HL-60 (cell line): Measurements from ENCODE around the gene CPNE4.

Experiments used
- POLR2AphosphoS5 ChIP-seq: IDR thresholded peaks from 2 replicates; pipeline ENCODE4 v1.6.1; 2012; ENCODE audit warnings: low read depth
- TF ChIP-seq, protein P1 (sequence below): IDR thresholded peaks from one replicate; pipeline ENCODE4 v1.5.1; 2011; ENCODE audit warnings: low read length, control low read depth, inconsistent platforms; ENCODE audit not compliant: insufficient read depth
- TF ChIP-seq, protein P2 (sequence below): IDR thresholded peaks from 2 replicates; pipeline ENCODE4 v1.6.1; 2012; ENCODE audit warnings: low read depth; ENCODE audit not compliant: insufficient replicate concordance

- TF ChIP-seq, protein P1, sequence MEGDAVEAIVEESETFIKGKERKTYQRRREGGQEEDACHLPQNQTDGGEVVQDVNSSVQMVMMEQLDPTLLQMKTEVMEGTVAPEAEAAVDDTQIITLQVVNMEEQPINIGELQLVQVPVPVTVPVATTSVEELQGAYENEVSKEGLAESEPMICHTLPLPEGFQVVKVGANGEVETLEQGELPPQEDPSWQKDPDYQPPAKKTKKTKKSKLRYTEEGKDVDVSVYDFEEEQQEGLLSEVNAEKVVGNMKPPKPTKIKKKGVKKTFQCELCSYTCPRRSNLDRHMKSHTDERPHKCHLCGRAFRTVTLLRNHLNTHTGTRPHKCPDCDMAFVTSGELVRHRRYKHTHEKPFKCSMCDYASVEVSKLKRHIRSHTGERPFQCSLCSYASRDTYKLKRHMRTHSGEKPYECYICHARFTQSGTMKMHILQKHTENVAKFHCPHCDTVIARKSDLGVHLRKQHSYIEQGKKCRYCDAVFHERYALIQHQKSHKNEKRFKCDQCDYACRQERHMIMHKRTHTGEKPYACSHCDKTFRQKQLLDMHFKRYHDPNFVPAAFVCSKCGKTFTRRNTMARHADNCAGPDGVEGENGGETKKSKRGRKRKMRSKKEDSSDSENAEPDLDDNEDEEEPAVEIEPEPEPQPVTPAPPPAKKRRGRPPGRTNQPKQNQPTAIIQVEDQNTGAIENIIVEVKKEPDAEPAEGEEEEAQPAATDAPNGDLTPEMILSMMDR = no peak
- TF ChIP-seq, protein P2, sequence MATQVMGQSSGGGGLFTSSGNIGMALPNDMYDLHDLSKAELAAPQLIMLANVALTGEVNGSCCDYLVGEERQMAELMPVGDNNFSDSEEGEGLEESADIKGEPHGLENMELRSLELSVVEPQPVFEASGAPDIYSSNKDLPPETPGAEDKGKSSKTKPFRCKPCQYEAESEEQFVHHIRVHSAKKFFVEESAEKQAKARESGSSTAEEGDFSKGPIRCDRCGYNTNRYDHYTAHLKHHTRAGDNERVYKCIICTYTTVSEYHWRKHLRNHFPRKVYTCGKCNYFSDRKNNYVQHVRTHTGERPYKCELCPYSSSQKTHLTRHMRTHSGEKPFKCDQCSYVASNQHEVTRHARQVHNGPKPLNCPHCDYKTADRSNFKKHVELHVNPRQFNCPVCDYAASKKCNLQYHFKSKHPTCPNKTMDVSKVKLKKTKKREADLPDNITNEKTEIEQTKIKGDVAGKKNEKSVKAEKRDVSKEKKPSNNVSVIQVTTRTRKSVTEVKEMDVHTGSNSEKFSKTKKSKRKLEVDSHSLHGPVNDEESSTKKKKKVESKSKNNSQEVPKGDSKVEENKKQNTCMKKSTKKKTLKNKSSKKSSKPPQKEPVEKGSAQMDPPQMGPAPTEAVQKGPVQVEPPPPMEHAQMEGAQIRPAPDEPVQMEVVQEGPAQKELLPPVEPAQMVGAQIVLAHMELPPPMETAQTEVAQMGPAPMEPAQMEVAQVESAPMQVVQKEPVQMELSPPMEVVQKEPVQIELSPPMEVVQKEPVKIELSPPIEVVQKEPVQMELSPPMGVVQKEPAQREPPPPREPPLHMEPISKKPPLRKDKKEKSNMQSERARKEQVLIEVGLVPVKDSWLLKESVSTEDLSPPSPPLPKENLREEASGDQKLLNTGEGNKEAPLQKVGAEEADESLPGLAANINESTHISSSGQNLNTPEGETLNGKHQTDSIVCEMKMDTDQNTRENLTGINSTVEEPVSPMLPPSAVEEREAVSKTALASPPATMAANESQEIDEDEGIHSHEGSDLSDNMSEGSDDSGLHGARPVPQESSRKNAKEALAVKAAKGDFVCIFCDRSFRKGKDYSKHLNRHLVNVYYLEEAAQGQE = no peak
- TF ChIP-seq POLR2AphosphoS5 = no peak
These were observed 279.4 kb downstream of the CPNE4 start for GRCh38 chr3:131755380-131755779.
